GM21825 (cell line): ENCODE data around the gene TRIM54.

Experiments used
- ATAC-seq: cut with Tn5 transposase; IDR thresholded peaks from one replicate; pipeline ENCODE4 v1.9.1; 2021; ENCODE audit warnings: mild to moderate bottlenecking, moderate library complexity; ENCODE audit not compliant: unreplicated experiment

TRIM54 gene

GRCh38 chr2:27353762-27354596 is 71.8 kb downstream of the TRIM54 start:
- no peak for ATAC-seq

GRCh38 chr2:27354597-27354927 is 72.3 kb downstream of the TRIM54 start:
- ATAC-seq: no peak

- ATAC-seq: peak; percentile 31
These were observed 73.8 kb downstream of the TRIM54 start for GRCh38 chr2:27356056-27356381.

- ATAC-seq: peak; percentile 80
These were observed 74.4 kb downstream of the TRIM54 start, which contains the start of gene GTF3C2 for GRCh38 chr2:27356382-27357181. GTF3C2 (minus strand) TSS chr2:27356764; CDS start chr2:27343554, 13,210 bp downstream.
